22Rv1 (cell line): ENCODE measurements around the gene TM7SF3.

Experiments
- ZFX ChIP-seq: fragments of 450-650 bp; IDR thresholded peaks from 2 replicates; pipeline ENCODE4 v1.6.1; 2017; ENCODE audit warnings: antibody characterized with exemption, borderline replicate concordance
- TF ChIP-seq, protein P1 (sequence below): fragments of 450-650 bp; IDR thresholded peaks from 2 replicates; pipeline ENCODE4 v1.5.1; 2017; ENCODE audit warnings: mild to moderate bottlenecking

GRCh38 chr12:26937443-26937862, 76.7 kb downstream of the TM7SF3 start:
- TF ChIP-seq ZFX = no peak
- TF ChIP-seq, protein P1, sequence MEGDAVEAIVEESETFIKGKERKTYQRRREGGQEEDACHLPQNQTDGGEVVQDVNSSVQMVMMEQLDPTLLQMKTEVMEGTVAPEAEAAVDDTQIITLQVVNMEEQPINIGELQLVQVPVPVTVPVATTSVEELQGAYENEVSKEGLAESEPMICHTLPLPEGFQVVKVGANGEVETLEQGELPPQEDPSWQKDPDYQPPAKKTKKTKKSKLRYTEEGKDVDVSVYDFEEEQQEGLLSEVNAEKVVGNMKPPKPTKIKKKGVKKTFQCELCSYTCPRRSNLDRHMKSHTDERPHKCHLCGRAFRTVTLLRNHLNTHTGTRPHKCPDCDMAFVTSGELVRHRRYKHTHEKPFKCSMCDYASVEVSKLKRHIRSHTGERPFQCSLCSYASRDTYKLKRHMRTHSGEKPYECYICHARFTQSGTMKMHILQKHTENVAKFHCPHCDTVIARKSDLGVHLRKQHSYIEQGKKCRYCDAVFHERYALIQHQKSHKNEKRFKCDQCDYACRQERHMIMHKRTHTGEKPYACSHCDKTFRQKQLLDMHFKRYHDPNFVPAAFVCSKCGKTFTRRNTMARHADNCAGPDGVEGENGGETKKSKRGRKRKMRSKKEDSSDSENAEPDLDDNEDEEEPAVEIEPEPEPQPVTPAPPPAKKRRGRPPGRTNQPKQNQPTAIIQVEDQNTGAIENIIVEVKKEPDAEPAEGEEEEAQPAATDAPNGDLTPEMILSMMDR = no peak
